AG10803 (cell line): Measurements from ENCODE around the gene IGF1R.
A peak's percentile ranks its signal among the peaks of the same experiment; 100 is the strongest.

Experiments
- DNase-seq: peaks from one replicate; pipeline ENCODE4 v3.0.0; 2010; ENCODE audit warnings: low read depth
- H3K4me3 ChIP-seq: 2 replicates; pipeline ENCODE4 v1.5.1; 2011; ENCODE audit warnings: mild to moderate bottlenecking, low read length, control low read depth
- TF ChIP-seq, protein P1 (sequence below): conservative IDR thresholded peaks from 2 replicates; pipeline ENCODE4 v1.5.1; 2011; ENCODE audit warnings: mild to moderate bottlenecking, low read length, control low read depth, inconsistent platforms

The IGF1R gene

DNA sequence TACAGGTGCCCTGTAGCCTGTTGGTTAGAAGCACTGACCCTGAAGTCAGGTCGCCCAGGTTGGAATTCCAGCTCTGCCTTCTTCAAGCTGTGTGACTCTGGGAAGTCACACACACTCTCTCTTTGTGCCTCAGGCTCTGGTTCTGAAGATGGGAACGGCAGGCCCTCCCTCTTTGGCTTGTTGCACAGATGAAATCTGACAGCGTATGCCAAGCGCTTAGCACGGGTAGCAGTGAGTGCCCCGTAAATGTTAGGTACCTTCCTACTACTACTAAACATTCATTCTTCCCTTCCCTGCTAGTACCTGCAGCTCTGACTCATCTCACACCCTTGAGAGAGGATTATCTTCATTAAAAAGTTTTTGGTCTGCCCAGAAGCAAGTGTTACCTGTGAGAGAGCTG, 220.2 kb downstream of the IGF1R start:
- H3K4me3 ChIP-seq = no peak overlapping the region
- DNase-seq = no peak
- TF ChIP-seq, protein P1, sequence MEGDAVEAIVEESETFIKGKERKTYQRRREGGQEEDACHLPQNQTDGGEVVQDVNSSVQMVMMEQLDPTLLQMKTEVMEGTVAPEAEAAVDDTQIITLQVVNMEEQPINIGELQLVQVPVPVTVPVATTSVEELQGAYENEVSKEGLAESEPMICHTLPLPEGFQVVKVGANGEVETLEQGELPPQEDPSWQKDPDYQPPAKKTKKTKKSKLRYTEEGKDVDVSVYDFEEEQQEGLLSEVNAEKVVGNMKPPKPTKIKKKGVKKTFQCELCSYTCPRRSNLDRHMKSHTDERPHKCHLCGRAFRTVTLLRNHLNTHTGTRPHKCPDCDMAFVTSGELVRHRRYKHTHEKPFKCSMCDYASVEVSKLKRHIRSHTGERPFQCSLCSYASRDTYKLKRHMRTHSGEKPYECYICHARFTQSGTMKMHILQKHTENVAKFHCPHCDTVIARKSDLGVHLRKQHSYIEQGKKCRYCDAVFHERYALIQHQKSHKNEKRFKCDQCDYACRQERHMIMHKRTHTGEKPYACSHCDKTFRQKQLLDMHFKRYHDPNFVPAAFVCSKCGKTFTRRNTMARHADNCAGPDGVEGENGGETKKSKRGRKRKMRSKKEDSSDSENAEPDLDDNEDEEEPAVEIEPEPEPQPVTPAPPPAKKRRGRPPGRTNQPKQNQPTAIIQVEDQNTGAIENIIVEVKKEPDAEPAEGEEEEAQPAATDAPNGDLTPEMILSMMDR = no peak

DNA sequence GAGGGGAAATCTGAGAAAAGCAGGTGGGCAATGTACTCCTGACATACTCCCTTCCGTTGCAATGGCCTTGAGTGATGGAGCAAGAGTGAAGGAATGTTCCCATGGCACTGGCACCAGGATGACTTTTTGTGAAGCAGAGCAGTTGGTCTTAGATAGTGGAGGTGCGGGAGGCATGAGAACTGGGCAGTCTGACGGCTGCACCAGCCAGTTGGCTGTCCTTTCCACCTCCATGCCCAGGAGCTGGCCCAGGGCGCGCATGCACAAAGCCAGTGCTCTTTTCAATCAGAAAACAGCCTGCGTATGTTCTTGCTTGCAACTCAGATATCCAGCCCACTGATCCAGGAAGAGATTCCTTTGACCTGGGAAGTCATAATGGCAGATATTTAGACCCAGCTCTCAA, 222.4 kb downstream of the IGF1R start:
- TF ChIP-seq, protein P1 = no peak
- DNase-seq = no peak
- no peak overlapping the region for H3K4me3 ChIP-seq

DNA sequence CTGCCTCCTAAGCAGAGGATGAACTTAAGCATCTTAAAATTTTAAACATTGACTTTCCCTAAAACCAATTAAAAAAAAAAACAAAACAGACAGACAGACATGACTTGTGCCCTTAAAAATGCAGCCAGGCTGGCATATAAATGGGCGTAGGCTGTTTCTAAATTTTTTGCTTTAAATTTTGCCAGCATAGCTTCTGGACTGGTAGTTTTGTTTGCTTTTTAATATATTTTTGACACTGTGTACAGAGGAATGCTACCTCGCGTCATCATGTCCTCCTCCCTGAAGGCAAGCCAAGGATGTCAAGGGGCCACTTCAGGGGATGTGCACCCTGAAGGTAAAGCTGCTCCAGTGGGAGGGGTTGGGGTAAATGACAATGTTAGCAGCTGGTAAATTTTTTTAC, 224.4 kb downstream of the IGF1R start:
- H3K4me3 ChIP-seq = no peak overlapping the region
- TF ChIP-seq, protein P1 = no peak
- peak; percentile 32 for DNase-seq

DNA sequence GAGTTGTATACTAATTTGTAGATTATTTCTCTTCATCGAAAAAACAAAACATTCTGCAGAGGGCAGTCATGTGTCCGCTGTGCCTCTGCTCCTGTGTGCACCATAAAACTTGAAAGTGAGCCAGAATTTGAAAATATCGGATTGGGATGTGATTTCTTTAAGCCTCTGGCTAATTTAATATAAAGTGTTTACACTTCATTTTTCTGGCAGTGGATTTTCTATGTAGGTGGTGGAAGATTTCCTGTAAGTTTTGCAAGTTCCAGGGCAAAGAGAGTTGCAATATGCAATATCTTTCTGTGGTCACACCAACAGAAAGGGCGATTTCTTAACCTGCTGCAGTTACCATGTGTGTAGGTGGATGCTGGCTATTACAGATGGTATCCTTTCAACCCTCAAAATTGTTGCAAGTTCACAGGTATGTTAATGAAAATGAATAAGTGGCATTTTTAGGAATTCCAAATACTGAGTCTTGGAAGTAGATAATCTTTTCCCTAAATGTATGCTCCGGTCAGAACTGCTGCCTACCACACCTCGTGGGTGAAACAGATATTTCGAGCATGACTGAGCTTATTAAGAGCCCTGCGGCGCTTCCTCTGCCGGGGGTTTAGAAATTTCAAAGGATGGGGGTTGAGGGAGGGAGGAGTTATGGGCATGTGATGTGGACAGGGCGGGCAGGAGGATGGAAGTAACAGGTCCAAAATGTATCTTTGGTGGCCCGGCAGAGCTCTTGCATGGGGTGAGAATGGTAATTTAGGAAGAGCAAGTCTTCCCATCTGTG, 225.3 kb downstream of the IGF1R start:
- peak; percentile 87 for DNase-seq
- TF ChIP-seq, protein P1 = peak; percentile 19
- peak overlapping the region; percentile 45 for H3K4me3 ChIP-seq

DNA sequence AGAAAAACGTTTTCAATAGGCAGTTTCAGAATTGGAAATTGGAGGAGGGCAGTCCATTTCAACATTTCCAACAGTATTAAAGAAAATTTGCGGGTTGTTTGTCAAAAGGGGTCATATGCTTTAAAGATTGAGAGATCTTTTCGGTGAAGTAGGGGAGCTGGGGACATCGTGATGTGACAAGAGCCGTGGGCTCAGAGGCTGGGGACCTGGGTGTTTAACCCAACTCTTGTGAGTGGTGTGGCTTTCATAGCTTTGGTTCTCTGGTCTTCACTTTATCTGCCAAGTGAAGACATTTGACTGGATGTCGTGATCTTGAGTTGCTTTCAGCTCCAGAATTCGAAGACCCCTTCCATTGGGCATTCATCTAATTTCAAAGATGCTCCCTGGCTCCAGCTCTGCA, 226.0 kb downstream of the IGF1R start:
- no peak for DNase-seq
- peak overlapping the region; percentile 45 for H3K4me3 ChIP-seq
- TF ChIP-seq, protein P1 = no peak

DNA sequence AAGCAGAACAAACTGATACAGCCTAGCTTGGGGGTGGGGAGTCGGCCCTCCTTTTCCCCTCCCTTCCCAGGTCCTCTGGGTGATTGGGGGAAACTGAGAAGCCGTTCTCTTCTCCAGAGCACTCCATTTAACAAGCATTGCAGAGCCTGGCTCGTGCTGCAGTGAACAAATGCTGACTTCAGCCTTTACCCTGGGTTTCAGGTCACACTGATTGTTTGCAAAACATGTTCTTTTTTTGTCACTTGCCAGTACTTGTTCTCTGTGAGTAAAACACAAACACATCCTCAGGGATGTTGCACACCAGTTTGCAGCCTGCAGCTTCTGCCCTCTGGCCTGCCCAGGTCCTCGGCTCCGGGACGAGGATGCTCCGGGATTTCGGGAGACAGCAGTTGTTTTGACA, 226.4 kb downstream of the IGF1R start:
- peak overlapping the region; percentile 21 for H3K4me3 ChIP-seq
- TF ChIP-seq, protein P1 = no peak
- DNase-seq = no peak

DNA sequence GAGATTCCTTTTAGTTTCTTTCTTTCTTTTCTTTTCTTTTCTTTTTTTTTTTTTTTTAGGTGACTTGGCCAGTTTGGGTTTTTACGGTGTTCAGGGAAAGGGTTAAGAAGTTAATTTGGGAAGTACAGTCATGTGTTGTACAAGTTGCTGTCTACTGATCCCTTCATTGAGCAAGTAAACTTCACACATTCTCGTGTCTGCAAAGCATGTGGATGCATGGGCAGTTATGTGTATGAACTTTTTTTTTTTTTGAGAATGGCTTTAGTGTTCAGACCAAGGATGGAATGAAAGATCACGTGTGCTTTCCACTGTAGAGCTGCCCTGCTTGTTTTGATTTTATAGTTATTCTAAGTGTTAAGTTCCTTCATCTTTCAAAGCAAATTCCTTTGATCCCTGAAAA, 227.0 kb downstream of the IGF1R start:
- no peak overlapping the region for H3K4me3 ChIP-seq
- peak; percentile 71 for DNase-seq
- TF ChIP-seq, protein P1 = no peak
